C4-2B (cell line): ENCODE results near the gene GSDME.
"Not testable (repeated sequence)": the region's sequence is repeated elsewhere in the genome, so short reads cannot be mapped to it uniquely, and the experiment has no call there.

Source experiments
- H3K27ac ChIP-seq: fragments of 450-650 bp; 2 replicates; pipeline ENCODE4 v1.5.1; 2017
- ZFX ChIP-seq: fragments of 450-650 bp; IDR thresholded peaks from 2 replicates; pipeline ENCODE4 v1.6.1; 2017
- TF ChIP-seq, protein P1 (sequence below): fragments of 450-650 bp; conservative IDR thresholded peaks from 2 replicates; pipeline ENCODE4 v1.5.1; 2017; ENCODE audit warnings: mild to moderate bottlenecking

GSDME gene

DNA sequence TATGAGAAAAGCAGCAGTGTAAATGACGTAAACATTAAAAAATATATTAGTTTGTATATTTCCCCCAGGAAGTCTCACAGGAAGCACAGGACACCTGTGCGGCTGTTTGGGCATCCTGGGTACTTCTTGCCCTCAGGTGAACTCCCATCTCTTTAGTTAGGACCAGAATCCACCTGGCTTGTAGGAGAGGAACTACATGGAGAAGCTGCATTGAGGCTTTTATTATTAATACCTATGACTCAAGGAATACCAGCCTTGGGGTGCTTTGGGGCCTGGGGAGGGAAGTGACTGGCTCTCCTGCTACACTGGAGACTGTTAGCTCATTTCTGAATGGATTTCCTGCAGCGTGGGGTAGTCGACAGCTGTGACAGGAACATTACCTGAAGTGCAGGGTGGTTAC, 40.0 kb upstream of the GSDME start:
- TF ChIP-seq, protein P1, sequence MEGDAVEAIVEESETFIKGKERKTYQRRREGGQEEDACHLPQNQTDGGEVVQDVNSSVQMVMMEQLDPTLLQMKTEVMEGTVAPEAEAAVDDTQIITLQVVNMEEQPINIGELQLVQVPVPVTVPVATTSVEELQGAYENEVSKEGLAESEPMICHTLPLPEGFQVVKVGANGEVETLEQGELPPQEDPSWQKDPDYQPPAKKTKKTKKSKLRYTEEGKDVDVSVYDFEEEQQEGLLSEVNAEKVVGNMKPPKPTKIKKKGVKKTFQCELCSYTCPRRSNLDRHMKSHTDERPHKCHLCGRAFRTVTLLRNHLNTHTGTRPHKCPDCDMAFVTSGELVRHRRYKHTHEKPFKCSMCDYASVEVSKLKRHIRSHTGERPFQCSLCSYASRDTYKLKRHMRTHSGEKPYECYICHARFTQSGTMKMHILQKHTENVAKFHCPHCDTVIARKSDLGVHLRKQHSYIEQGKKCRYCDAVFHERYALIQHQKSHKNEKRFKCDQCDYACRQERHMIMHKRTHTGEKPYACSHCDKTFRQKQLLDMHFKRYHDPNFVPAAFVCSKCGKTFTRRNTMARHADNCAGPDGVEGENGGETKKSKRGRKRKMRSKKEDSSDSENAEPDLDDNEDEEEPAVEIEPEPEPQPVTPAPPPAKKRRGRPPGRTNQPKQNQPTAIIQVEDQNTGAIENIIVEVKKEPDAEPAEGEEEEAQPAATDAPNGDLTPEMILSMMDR: no peak
- TF ChIP-seq ZFX: no peak
- no peak overlapping the region for H3K27ac ChIP-seq

DNA sequence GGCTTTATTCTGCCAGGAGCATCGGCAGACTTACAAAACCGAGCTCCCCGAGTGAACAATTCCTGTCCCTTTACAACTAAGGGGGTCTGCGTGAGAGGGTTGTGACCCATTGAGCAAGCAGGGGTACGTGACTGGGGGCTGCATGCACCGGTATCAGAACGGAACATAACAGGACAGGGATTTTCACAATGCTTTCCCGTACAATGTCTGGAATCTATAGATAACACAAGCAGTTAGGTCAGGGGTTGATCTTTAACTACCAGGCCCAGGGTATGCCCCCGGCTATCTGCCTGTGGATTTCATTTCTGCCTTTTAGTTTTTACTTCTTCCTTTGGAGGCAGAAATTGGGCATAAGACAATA, 38.1 kb upstream of the GSDME start:
- H3K27ac ChIP-seq: no peak overlapping the region
- no peak for TF ChIP-seq ZFX
- TF ChIP-seq, protein P1: no peak

DNA sequence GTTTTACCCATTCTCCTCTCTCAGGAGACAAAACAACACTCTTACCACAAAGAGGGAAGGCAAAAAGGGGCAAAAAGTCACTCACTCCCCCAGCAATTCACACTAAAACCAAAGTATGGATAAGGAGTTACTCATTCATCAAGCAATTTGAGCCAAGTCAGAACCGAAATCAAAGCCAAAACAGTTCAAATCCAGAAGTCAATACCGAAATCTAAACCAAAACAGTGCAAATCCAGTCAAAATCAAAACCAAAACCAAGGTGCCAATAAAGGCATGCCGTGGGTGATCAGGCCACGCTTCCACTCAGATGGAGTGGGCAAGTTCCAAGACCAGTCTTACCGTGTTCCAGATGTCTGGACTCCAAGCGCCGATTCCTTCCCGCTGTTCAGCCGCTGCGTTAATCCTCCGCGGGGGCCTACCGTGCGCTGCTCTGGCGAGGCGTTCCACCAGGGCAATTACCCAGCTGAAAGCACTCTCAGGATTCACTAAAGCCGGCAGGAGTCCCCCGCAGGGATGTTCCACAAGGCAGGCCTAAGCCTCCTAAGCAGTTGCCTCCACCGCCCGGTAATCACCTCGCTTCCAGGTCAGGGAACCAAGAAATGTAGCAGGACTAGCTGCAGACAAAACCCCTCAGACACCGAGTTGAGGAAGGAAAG, 37.6 kb upstream of the GSDME start:
- H3K27ac ChIP-seq: not testable (repeated sequence)

DNA sequence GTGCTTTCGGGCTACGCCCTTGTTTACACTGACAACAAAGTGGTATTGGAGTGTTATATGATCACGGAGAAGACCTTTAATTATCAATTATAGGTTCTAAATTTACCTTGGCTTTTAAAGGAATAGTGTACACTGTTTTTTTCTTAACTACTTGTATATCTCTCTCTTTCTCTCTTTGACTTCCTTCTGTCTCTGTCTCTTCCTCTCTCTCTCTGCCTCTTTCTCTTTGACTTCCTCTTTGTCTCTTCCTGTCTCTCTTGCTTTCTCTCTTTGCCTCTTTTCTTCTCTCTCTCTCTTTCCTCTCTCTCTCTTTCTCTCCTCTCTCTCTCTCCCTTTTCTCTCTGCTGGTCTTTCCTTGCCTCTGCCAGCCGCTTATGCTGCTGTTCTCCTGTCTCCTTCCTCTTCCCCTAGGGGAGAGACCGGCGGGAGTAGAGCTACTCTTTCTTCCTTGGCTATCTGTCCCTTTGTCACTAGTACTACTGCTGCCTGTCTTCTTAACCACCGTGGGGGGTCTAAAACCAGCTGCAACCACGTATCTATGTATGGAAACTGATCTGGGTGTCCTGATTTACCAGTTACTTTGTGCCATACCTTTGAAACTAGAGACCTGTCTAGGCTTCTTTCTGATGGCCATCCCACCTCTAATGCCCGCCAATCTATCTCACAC, 36.9 kb upstream of the GSDME start:
- TF ChIP-seq, protein P1: no peak
- no peak for TF ChIP-seq ZFX
- H3K27ac ChIP-seq: no peak overlapping the region

DNA sequence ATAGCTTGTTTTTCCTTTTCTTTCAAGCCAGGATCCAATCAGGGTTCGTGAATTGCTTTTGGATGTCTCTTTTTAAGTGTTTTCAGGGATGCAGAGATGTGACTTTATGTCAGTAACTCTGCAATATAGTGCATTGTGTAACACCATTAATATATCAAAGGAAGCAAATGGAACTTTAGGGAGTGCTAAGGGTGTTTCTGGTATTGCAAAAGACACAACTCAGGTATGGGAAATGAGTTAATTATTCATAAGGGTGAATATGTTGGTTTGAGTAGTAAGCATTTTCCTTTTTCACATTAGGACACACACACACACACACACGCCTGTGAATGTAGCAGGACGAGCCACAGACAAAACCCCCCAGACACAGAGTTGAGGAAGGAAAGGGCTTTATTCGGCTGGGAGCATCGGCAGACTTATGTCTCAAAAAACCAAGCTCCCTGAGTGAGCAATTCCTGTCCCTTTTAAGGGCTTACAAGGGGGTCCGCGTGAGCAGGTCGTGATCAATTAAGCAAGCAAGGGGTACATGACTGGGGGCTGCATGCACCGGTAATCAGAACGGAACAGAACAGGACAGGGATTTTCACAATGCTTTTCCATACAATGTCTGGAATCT, 31.8 kb upstream of the GSDME start:
- TF ChIP-seq ZFX: no peak
- TF ChIP-seq, protein P1: no peak
- H3K27ac ChIP-seq: no peak overlapping the region

DNA sequence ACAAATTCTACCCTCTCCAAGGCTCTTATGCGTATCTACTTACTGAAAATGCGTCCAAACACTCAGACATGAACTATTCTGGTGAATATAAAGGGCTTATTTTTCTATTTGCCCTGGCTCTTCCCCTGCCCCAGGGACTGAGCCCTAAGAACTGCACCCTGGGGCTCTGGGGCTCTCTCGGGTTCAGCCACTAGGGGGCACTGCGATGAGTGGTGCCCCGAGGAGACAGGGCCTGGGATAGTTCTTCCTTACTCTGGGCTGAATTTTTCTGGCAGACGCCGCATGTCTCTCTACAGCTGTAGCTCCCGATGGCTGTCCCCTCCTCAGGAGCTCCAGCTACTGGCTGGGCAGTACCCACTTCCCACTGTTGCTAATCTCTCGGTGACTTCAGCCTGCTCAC, 30.8 kb upstream of the GSDME start:
- H3K27ac ChIP-seq: no peak overlapping the region

DNA sequence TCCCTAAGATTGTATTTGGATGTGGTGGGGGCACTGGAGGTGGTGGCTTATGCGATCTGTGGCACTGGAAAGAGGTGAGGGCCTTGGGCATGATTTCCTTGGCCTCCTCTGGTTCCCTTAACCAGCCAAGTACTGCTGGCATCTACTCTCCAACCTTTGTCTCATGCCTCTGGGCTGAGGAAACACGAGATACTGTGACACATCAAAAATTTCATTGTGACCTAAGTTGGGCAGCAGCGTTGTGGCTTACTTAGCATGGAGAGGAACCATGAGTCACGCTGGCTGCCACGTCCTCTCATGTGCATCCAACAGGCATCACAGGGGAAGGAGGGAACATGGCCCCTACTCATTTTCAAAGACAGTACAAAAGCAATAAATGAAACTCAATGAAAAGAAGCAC, 29.7 kb upstream of the GSDME start:
- no peak overlapping the region for H3K27ac ChIP-seq

More for the DNA sequence above, 30.8 kb upstream of the GSDME start:
- TF ChIP-seq, protein P1: peak; percentile 70
- TF ChIP-seq ZFX: no peak

More for the DNA sequence above, 29.7 kb upstream of the GSDME start:
- TF ChIP-seq, protein P1: no peak
- no peak for TF ChIP-seq ZFX
